ENCODE measurements around the gene MRPL36.

DNA sequence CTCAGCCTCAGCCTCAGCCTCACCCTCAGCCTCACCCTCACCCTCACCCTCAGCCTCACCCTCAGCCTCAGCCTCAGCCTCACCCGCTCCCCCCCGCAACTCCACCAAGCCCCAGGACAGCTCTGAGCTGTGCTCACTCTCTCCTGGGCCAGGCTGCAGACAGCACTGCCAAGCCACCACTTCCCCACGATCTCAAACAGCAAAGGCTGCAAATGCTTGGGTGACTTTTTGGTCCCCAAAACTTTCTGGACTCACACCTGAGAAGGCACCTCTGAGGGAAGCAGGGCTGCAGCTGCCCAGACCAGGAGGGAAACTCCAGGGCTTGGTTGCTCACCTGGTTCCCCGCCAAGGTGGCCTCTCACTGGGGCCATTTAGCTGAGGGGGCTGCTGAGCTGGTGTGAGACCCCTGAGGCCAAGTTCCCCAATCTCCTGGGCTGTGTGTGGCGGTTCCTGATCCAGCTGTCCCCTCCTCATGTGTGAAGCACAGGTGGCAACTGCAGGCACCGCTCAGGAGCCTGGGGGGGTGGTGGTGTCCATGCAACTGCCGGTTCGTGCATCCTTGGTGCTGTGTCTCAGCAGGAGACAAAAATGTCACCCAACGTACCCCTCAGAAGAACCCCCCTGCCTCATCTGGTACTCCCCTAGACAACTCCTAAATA, 17.8 kb downstream of the MRPL36 start:
- TF ChIP-seq, protein P1, sequence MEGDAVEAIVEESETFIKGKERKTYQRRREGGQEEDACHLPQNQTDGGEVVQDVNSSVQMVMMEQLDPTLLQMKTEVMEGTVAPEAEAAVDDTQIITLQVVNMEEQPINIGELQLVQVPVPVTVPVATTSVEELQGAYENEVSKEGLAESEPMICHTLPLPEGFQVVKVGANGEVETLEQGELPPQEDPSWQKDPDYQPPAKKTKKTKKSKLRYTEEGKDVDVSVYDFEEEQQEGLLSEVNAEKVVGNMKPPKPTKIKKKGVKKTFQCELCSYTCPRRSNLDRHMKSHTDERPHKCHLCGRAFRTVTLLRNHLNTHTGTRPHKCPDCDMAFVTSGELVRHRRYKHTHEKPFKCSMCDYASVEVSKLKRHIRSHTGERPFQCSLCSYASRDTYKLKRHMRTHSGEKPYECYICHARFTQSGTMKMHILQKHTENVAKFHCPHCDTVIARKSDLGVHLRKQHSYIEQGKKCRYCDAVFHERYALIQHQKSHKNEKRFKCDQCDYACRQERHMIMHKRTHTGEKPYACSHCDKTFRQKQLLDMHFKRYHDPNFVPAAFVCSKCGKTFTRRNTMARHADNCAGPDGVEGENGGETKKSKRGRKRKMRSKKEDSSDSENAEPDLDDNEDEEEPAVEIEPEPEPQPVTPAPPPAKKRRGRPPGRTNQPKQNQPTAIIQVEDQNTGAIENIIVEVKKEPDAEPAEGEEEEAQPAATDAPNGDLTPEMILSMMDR (conservative IDR thresholded peaks at IDR 0.05 in 1 of 2, IDR thresholded peaks at IDR 0.05 in 1 of 2; ENCODE audit: extremely low read depth in 1 of 2, insufficient read depth in 1 of 2, low read depth in 1 of 2, low read length in 2 of 2) = no peak
- TF ChIP-seq EZH2 (IDR thresholded peaks at IDR 0.05; ENCODE audit: borderline replicate concordance, low read length) = no peak
